ENCODE measurements around the gene UBR3.

- TF ChIP-seq ZNF425 (CRISPR knock-in tag; conservative IDR thresholded peaks at IDR 0.05) = no peak
- TF ChIP-seq CTCF (IDR thresholded peaks at IDR 0.05) = no peak
- no peak for TF ChIP-seq ZBTB21 (CRISPR knock-in tag; IDR thresholded peaks at IDR 0.05; ENCODE audit: borderline replicate concordance)
- no peak for TF ChIP-seq ZNF512 (CRISPR knock-in tag; IDR thresholded peaks at IDR 0.05; ENCODE audit: borderline replicate concordance)
- no peak for TF ChIP-seq JUN (CRISPR knock-in tag; IDR thresholded peaks at IDR 0.05)
- TF ChIP-seq E2F1 (CRISPR knock-in tag; IDR thresholded peaks at IDR 0.05) = no peak
- TF ChIP-seq CREB1 (CRISPR knock-in tag; IDR thresholded peaks at IDR 0.05) = no peak
- TF ChIP-seq CBFB (CRISPR knock-in tag; IDR thresholded peaks at IDR 0.05; ENCODE audit: low read depth) = no peak
- no peak for TF ChIP-seq SP1 (CRISPR knock-in tag; conservative IDR thresholded peaks at IDR 0.05)
Observed at GRCh38 chr2:170029551-170029950, 202.3 kb downstream of the UBR3 start.

Measured in WTC11 (cell line).